Glutamatergic neuron (in vitro differentiated cells): ENCODE results near the gene MAP3K13. TPM values are rescaled to one million over a fixed set of nuclear protein-coding genes. Genes with fewer than 3 reads are reported as not detected.

Source experiments
- DNase-seq: peaks from one replicate; pipeline ENCODE4 v3.0.0; 2022
- H3K27ac Mint-ChIP-seq: one replicate; pipeline ENCODE4 v1.8.0; 2020; ENCODE audit warnings: mild to moderate bottlenecking, mixed read lengths, inconsistent platforms; ENCODE audit not compliant: unreplicated experiment
- H3K27me3 Mint-ChIP-seq: one replicate; pipeline ENCODE4 v1.8.0; 2020; ENCODE audit warnings: mild to moderate bottlenecking, moderate library complexity, mixed read lengths, inconsistent platforms; ENCODE audit not compliant: unreplicated experiment
- H3K36me3 Mint-ChIP-seq: one replicate; pipeline ENCODE4 v1.8.0; 2020; ENCODE audit warnings: mild to moderate bottlenecking, mixed read lengths, inconsistent platforms; ENCODE audit not compliant: unreplicated experiment
- H3K4me1 Mint-ChIP-seq: one replicate; pipeline ENCODE4 v1.8.0; 2020; ENCODE audit warnings: mild to moderate bottlenecking, low read depth, mixed read lengths, inconsistent platforms; ENCODE audit not compliant: unreplicated experiment
- H3K4me3 Mint-ChIP-seq: one replicate; pipeline ENCODE4 v1.8.0; 2020; ENCODE audit warnings: mild to moderate bottlenecking, mixed read lengths, inconsistent platforms; ENCODE audit not compliant: unreplicated experiment
- H3K9me3 Mint-ChIP-seq: one replicate; pipeline ENCODE4 v1.8.0; 2020; ENCODE audit warnings: mild to moderate bottlenecking, moderate library complexity, mixed read lengths, inconsistent platforms; ENCODE audit not compliant: unreplicated experiment
- total RNA-seq: library from RNA; stranded (reverse); fragmentation: NEBNext Ultra II Directional; extraction: Animal tissue kit (Norgen Biotek cat#: 25700); gene quantifications from one replicate; pipeline ENCODE4 v1.2.1, GENCODE V29; 2021; ENCODE audit not compliant: unreplicated experiment
- TF ChIP-seq, protein P1 (sequence below): fragments of 200-600 bp; sonication (generic); IDR thresholded peaks from one replicate; pipeline ENCODE4 v1.5.0; 2021; ENCODE audit not compliant: partially characterized antibody, unreplicated experiment

Gene MAP3K13
- total RNA-seq, 1 donor from 2014 or later, result 110 TPM

- peak; percentile 37 for DNase-seq
These were observed 34.7 kb downstream of the MAP3K13 start for GRCh38 chr3:185397676-185398075.

GRCh38 chr3:185399737-185400667 is 37.1 kb downstream of the MAP3K13 start:
- no peak overlapping the region for H3K4me3 Mint-ChIP-seq
- H3K9me3 Mint-ChIP-seq, result peaks cover 5% of the 10 kb centered on the region
- TF ChIP-seq, protein P1, sequence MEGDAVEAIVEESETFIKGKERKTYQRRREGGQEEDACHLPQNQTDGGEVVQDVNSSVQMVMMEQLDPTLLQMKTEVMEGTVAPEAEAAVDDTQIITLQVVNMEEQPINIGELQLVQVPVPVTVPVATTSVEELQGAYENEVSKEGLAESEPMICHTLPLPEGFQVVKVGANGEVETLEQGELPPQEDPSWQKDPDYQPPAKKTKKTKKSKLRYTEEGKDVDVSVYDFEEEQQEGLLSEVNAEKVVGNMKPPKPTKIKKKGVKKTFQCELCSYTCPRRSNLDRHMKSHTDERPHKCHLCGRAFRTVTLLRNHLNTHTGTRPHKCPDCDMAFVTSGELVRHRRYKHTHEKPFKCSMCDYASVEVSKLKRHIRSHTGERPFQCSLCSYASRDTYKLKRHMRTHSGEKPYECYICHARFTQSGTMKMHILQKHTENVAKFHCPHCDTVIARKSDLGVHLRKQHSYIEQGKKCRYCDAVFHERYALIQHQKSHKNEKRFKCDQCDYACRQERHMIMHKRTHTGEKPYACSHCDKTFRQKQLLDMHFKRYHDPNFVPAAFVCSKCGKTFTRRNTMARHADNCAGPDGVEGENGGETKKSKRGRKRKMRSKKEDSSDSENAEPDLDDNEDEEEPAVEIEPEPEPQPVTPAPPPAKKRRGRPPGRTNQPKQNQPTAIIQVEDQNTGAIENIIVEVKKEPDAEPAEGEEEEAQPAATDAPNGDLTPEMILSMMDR, result no peak
- peaks cover 2% of the 10 kb centered on the region for H3K27me3 Mint-ChIP-seq
- peak; percentile 34 for DNase-seq
- peaks cover 41% of the 10 kb centered on the region for H3K4me1 Mint-ChIP-seq
- H3K36me3 Mint-ChIP-seq, result no peaks in the 10 kb centered on the region
- no peak overlapping the region for H3K27ac Mint-ChIP-seq

More at GRCh38 chr3:185397676-185398075, 34.7 kb downstream of the MAP3K13 start:
- Mint-ChIP-seq H3K4me3 (peak overlapping the region; percentile 75), H3K27me3 (no peaks in the 10 kb centered on the region), H3K27ac (peak overlapping the region; percentile 95), H3K9me3 (peaks cover 3% of the 10 kb centered on the region), H3K36me3 (no peaks in the 10 kb centered on the region), H3K4me1 (peaks cover 29% of the 10 kb centered on the region)
- TF ChIP-seq, protein P1, result no peak

GRCh38 chr3:185400866-185401265 is 37.9 kb downstream of the MAP3K13 start:
- H3K27me3 Mint-ChIP-seq, result peaks cover 2% of the 10 kb centered on the region
- H3K9me3 Mint-ChIP-seq, result peaks cover 5% of the 10 kb centered on the region
- H3K4me3 Mint-ChIP-seq, result no peak overlapping the region
- TF ChIP-seq, protein P1, result no peak
- DNase-seq, result no peak
- no peak overlapping the region for H3K27ac Mint-ChIP-seq
- no peaks in the 10 kb centered on the region for H3K36me3 Mint-ChIP-seq
- H3K4me1 Mint-ChIP-seq, result peaks cover 50% of the 10 kb centered on the region

DNA sequence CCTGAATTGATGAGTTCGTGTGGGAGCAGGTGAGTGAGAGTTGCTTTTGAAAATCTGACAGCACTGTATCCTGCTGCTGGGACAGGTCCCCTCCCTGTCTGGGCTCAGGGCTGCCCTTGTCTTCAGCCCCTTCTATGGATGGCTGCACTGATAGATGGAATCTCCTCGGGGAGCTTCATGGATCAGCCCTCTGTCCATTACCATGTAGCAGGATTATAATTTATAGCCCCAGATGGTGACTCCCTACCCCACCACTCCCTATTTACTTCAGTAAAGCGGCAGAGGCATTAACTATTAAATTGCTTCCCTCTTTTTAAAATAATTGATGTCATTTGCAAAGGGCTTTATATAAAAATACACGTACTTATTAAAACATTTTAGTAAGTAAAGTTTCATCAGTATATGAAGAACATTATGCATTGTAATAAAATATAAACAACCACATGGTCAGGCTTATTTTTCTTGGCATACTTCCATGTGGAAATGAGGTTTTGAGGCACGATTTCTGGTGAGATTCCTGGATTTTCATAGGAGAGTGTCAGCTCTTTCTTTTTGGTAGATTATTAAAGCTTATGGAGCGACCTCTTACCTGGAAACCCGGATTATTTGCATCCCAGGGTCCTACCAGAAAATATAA is 38.5 kb downstream of the MAP3K13 start:
- Mint-ChIP-seq H3K9me3 (peaks cover 5% of the 10 kb centered on the region), H3K4me3 (no peak overlapping the region), H3K36me3 (no peaks in the 10 kb centered on the region), H3K27ac (no peak overlapping the region), H3K4me1 (peaks cover 49% of the 10 kb centered on the region), H3K27me3 (peaks cover 2% of the 10 kb centered on the region)
- TF ChIP-seq, protein P1, result no peak
- DNase-seq, result peak; percentile 42

GRCh38 chr3:185402561-185402960 is 39.6 kb downstream of the MAP3K13 start:
- Mint-ChIP-seq H3K27ac (peak overlapping the region; percentile 88), H3K4me3 (peak overlapping the region; percentile 80), H3K27me3 (peaks cover 2% of the 10 kb centered on the region), H3K4me1 (peaks cover 43% of the 10 kb centered on the region), H3K9me3 (peaks cover 5% of the 10 kb centered on the region), H3K36me3 (no peaks in the 10 kb centered on the region)
- peak; percentile 27 for DNase-seq
- TF ChIP-seq, protein P1, result no peak
